ENCODE data around the gene F13A1.

DNA sequence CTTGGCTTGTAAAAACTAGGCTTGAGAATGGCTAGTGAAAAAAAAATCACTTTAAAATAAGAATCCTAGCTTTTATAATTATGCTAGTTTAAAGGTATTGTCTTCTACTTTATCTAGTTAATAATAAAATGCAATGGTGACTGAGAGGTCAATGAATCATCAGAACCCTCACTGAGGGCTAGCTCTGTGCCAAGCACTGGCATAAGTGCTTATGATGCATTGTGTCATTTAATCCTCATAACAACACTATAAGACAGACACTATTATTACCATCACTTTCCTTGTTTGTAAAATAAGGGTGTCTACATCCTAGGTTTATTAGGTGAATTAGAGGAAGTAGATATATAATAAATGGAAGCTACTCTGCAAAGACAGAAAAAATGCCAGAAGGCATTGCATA lies 144.3 kb downstream of the F13A1 start:
- TF ChIP-seq POLR2AphosphoS5 (IDR thresholded peaks at IDR 0.05; ENCODE audit: low read depth, low read length) (no peak), TAF1 (IDR thresholded peaks at IDR 0.05; ENCODE audit: borderline replicate concordance, insufficient read depth, low read length) (no peak), SIN3A (IDR thresholded peaks at IDR 0.05; ENCODE audit: borderline replicate concordance, insufficient read depth, low read length) (no peak), FOXP2 (optimal IDR thresholded peaks at IDR 0.05; ENCODE audit: borderline replicate concordance, extremely low read depth, extremely low read length, insufficient read depth) (no peak)
- TF ChIP-seq, protein P1, sequence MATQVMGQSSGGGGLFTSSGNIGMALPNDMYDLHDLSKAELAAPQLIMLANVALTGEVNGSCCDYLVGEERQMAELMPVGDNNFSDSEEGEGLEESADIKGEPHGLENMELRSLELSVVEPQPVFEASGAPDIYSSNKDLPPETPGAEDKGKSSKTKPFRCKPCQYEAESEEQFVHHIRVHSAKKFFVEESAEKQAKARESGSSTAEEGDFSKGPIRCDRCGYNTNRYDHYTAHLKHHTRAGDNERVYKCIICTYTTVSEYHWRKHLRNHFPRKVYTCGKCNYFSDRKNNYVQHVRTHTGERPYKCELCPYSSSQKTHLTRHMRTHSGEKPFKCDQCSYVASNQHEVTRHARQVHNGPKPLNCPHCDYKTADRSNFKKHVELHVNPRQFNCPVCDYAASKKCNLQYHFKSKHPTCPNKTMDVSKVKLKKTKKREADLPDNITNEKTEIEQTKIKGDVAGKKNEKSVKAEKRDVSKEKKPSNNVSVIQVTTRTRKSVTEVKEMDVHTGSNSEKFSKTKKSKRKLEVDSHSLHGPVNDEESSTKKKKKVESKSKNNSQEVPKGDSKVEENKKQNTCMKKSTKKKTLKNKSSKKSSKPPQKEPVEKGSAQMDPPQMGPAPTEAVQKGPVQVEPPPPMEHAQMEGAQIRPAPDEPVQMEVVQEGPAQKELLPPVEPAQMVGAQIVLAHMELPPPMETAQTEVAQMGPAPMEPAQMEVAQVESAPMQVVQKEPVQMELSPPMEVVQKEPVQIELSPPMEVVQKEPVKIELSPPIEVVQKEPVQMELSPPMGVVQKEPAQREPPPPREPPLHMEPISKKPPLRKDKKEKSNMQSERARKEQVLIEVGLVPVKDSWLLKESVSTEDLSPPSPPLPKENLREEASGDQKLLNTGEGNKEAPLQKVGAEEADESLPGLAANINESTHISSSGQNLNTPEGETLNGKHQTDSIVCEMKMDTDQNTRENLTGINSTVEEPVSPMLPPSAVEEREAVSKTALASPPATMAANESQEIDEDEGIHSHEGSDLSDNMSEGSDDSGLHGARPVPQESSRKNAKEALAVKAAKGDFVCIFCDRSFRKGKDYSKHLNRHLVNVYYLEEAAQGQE (IDR thresholded peaks at IDR 0.05; ENCODE audit: insufficient read depth in 1 of 2, low read depth in 2 of 2, low read length in 2 of 2) = no peak
